Left ventricle myocardium inferior (tissue), 1 donor: ENCODE results near the gene PRSS21. TPM values are rescaled to one million over a fixed set of nuclear protein-coding genes. Genes with fewer than 3 reads are reported as not detected.

Experiments used
- DNase-seq: peaks from one replicate; pipeline ENCODE4 v3.0.0-alpha.2; 2020
- H3K27ac ChIP-seq: fragments of 200-600 bp; replicated peaks from 2 replicates; pipeline ENCODE4 v1.8.0; 2021
- H3K27me3 ChIP-seq: fragments of 200-600 bp; 2 replicates; pipeline ENCODE4 v1.8.0; 2021; ENCODE audit warnings: low read depth
- H3K36me3 ChIP-seq: fragments of 200-600 bp; 2 replicates; pipeline ENCODE4 v1.8.0; 2021
- H3K4me1 ChIP-seq: fragments of 200-600 bp; 2 replicates; pipeline ENCODE4 v1.8.0; 2021
- H3K4me3 ChIP-seq: fragments of 200-600 bp; 2 replicates; pipeline ENCODE4 v1.8.0; 2021; ENCODE audit warnings: mild to moderate bottlenecking, moderate library complexity
- H3K9me3 ChIP-seq: fragments of 200-600 bp; replicated peaks from 2 replicates; pipeline ENCODE4 v1.8.0; 2021
- intact Hi-C: fragments of 100-400 bp; cut with micrococcal nuclease; formaldehyde crosslinking; loops from one replicate; pipeline ENCODE4 v1.11.0; 2022
- total RNA-seq: library from RNA; stranded (reverse); fragmentation: NEBNext Ultra II Directional; extraction: Animal tissue kit (Norgen Biotek cat#: 25700); gene quantifications from one replicate; pipeline ENCODE4 v1.2.1, GENCODE V29; 2021
- TF ChIP-seq, protein P1 (sequence below): fragments of 200-600 bp; IDR thresholded peaks from 2 replicates; pipeline ENCODE4 v1.8.0; 2021; ENCODE audit warnings: antibody characterized with exemption, mild to moderate bottlenecking, borderline replicate concordance
- donor health status: DM: no; HTN: yes; CAD: no; lungs with severe emphysema.

The PRSS21 gene
- total RNA-seq, 1 donor from 2014 or later = not detected

DNA sequence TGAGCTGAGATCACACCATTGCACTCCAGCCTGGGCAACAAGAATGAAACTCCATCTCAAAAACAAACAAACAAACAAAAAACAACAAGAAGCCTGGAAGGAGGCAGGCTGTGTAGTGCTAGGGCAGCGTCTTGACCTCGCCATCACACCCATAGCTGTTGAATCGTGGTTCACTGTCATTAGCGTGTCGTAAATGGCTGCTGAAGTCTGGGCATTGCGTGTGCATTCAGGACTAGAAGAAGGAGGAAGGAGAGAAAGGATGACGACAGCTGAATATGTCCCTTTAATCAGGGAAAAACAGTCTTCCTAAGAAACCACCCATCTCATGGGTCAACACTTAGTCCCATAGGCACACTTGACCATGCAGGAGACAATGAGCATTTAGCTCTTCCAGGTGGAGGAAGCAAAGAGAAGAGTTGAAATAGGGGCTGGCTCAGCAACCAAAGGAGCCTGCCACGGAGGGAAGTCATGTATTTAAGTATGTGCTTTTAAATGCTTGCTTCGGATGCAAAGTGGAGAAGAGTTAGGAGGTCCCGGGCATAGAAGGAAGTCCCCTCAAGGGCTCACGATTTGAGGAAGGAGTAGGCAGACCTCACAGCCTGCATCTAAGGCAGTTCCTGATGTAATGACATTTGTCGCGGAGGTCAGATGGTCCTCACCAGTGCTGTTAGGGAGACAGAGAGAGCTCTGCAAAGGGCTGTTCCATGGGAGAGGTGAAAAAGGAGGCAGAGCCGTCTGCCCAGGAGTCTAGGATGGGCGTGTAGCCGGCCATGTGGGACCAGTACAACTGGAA is 32.1 kb downstream of the PRSS21 start:
- Histone ChIP-seq H3K36me3 (no peaks in the 10 kb centered on the region), H3K27me3 (peaks cover 70% of the 10 kb centered on the region)
- DNase-seq = no peak

DNA sequence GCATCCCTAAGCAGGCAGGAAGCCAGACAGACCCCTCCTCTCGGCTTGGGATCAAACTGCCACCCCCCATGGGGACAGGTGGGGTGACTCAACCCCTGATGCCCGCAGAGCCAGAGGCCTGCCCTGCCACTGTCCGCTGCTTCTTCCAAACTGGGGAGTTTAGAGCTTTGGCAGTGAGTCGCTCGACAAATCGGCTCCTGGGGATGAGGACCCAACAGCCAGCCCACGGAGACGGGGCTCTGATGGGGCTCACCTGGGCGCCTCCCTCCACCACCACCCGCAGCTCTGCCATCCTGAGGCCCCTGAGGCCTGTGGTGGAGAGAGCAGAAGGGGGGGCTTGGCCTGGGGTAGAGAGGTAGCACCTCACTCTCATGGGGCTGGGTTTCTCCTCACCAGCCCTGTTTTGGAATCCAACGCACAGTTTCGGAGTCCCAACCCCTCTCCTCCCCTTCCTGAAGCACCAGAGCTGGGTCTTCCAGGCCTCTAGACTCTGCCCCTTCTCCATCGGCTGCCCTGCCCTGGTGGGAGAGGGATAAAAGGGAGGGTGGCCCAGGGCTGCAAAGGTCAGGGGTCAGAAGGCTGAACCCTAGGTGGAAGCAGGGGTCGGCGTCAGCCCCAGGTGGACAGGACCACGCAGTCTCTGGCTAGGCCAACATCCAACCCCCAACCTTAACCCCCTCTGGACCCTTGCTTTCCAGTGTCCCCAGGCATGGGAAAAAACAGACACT is 35.1 kb downstream of the PRSS21 start:
- intact Hi-C loops = no loop called here
- DNase-seq = no peak
- TF ChIP-seq, protein P1, sequence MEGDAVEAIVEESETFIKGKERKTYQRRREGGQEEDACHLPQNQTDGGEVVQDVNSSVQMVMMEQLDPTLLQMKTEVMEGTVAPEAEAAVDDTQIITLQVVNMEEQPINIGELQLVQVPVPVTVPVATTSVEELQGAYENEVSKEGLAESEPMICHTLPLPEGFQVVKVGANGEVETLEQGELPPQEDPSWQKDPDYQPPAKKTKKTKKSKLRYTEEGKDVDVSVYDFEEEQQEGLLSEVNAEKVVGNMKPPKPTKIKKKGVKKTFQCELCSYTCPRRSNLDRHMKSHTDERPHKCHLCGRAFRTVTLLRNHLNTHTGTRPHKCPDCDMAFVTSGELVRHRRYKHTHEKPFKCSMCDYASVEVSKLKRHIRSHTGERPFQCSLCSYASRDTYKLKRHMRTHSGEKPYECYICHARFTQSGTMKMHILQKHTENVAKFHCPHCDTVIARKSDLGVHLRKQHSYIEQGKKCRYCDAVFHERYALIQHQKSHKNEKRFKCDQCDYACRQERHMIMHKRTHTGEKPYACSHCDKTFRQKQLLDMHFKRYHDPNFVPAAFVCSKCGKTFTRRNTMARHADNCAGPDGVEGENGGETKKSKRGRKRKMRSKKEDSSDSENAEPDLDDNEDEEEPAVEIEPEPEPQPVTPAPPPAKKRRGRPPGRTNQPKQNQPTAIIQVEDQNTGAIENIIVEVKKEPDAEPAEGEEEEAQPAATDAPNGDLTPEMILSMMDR = no peak
- Histone ChIP-seq H3K4me3 (no peak overlapping the region), H3K9me3 (peaks cover 21% of the 10 kb centered on the region), H3K27ac (no peak overlapping the region), H3K4me1 (no peaks in the 10 kb centered on the region), H3K27me3 (peaks cover 92% of the 10 kb centered on the region), H3K36me3 (no peaks in the 10 kb centered on the region)

More for the DNA sequence above, 32.1 kb downstream of the PRSS21 start:
- peaks cover 12% of the 10 kb centered on the region for H3K9me3 ChIP-seq
- TF ChIP-seq, protein P1 = no peak
- no peaks in the 10 kb centered on the region for H3K4me1 ChIP-seq
- no peak overlapping the region for H3K4me3 ChIP-seq
- intact Hi-C loops = no loop called here
- H3K27ac ChIP-seq = no peak overlapping the region

DNA sequence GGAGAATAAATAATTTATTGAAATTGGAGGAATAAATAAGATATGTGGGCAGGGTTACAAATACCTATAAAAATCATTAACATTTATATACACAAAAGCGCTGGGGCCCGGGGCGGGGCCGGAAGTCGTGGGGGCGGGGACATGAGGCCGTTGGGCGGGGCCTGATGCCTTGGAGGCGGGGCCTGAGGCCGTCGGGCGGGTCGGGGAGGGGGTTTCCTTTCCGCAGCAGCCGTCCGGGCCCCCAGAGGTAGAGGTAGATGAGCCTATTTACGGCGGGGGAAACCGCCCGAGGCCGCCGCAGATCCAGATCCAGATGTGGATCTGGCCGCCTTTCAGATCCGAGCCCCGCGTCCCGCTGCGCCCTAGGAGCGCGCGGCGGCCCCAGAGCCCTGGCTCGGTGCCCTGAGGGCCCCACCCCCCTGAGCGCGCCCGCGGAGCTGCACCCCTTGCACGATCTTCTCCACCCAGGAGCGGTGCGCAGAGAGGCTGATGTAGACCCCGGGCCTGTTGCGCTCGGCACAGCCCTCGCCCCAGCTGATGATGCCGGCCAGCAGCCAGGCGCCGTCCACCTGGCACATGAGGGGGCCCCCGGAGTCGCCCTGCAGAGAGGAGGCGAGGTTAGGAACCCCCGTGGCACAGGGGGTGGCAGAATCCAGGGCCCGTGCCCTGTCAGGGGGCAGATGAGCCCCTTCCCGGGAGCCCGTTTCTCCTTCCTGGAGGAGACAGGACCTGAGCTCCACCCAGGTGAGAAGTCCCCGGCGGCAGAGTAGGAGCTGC is 35.9 kb downstream of the PRSS21 start:
- TF ChIP-seq, protein P1 = no peak
- no peak overlapping the region for H3K27ac ChIP-seq
- H3K36me3 ChIP-seq = no peaks in the 10 kb centered on the region
- no peak for DNase-seq
- intact Hi-C loops = no loop called here
- peaks cover 92% of the 10 kb centered on the region for H3K27me3 ChIP-seq
- peaks cover 20% of the 10 kb centered on the region for H3K9me3 ChIP-seq
- H3K4me3 ChIP-seq = no peak overlapping the region
- no peaks in the 10 kb centered on the region for H3K4me1 ChIP-seq

DNA sequence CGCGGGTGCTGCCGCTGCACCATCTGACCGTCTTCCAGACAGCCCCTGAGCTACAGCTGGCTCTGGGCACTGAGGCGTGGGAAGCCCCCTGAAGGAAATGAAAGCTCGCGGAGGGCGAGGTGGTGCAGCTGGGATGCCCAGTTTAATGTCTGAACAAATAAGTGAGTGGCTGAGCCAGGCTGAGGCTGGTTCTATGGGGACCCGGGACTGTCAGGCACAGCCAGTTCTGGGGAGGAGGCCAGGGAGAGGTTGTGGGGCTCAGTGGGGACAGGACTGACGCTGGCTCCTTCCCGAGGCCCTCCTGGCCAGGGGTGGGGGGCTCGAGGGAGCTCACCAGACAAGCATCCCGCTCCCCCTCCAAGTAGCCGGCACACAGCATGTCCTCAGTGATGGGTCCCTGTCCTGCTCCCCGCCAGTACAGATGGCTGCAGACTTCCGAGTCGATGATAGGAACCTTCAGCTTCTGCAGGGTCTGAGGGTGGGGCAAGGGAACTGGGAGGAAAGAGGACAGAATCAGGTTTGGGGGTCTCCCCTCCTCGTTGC is 36.6 kb downstream of the PRSS21 start:
- Histone ChIP-seq H3K4me1 (no peaks in the 10 kb centered on the region), H3K27me3 (peaks cover 92% of the 10 kb centered on the region), H3K9me3 (peaks cover 14% of the 10 kb centered on the region), H3K4me3 (no peak overlapping the region), H3K36me3 (no peaks in the 10 kb centered on the region), H3K27ac (no peak overlapping the region)
- no peak for DNase-seq
- TF ChIP-seq, protein P1 = no peak
- intact Hi-C loops = no loop called here

DNA sequence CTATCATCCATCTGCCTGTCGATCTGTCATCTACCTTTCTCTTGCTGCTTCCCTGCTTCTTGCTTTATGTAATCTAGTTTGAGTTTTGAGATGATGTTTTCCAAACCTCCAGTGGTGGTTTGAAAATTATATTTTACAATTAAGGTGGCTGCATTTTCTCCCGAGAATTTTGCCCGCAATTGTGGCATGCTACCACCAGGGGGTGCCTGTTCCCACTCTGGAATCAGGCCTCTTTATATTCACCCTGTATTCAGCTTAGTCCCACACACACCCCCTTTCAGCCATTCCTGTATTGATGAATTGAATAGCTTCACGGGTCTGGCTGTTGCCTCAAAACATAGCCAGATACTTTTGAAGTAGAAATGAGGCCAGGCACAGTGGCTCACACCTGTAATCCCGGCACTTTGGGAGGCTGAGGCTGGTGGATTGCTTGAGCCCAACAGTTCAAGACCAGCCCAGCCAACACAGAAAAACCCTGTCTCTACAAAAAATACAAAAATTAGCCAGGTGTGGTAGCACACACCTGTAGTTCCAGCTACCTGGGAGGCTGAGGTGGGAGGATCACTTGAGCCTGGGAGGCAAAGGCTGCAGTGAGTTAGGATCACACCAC is 37.8 kb downstream of the PRSS21 start:
- peaks cover 92% of the 10 kb centered on the region for H3K27me3 ChIP-seq
- H3K4me1 ChIP-seq = no peaks in the 10 kb centered on the region
- intact Hi-C loops = no loop called here
- H3K36me3 ChIP-seq = no peaks in the 10 kb centered on the region
- no peak overlapping the region for H3K27ac ChIP-seq
- no peak overlapping the region for H3K4me3 ChIP-seq
- TF ChIP-seq, protein P1 = peak; percentile 26
- peaks cover 14% of the 10 kb centered on the region for H3K9me3 ChIP-seq
- no peak for DNase-seq
